H1 (cell line): ENCODE results near the gene CRHR2. TPM values are rescaled to one million over a fixed set of nuclear protein-coding genes. Genes with fewer than 3 reads are reported as not detected.

Experiments
- CTCF ChIA-PET: fragments of 300-600 bp; sonication (Branson Sonifier 250); formaldehyde crosslinking; loops from one replicate; lab custom pipeline; 2021; ENCODE audit not compliant: partially characterized antibody; lab: Charles Lee
- POLR2A ChIA-PET: fragments of 300-600 bp; sonication (Branson Sonifier 250); formaldehyde crosslinking; loops from one replicate; lab custom pipeline; 2021; ENCODE audit warnings: inconsistent platforms; ENCODE audit not compliant: partially characterized antibody; lab: Charles Lee
- DNase-seq, 2 experiments: peaks; one replicate each; pipeline versions ENCODE4 v3.0.0 to v3.0.0-alpha.2; 2010 to 2022; ENCODE audit warnings: low spot score in 2 of 2, low read depth in 1 of 2, mixed read lengths in 1 of 2
- FAIRE-seq: peaks from 2 replicates; lab custom pipeline; 2011; peaks lifted over from hg19 to GRCh38; lab: Jason Lieb, UNC
- H2AFZ ChIP-seq: 2 replicates; pipeline ENCODE4 v1.8.1; 2012; ENCODE audit warnings: low read length, inconsistent platforms
- H2AK5ac ChIP-seq: 2 replicates; pipeline ENCODE4 v1.6.1; 2013; ENCODE audit warnings: low read depth, low read length
- H2BK120ac ChIP-seq: replicated peaks from 2 replicates; pipeline ENCODE3; 2013; ENCODE audit warnings: low read depth, low read length, inconsistent platforms
- H2BK12ac ChIP-seq: 2 replicates; pipeline ENCODE4 v1.6.1; 2013; ENCODE audit warnings: low read depth, low read length
- H2BK15ac ChIP-seq: 2 replicates; pipeline ENCODE4 v1.6.1; 2013; ENCODE audit warnings: low read length
- H2BK20ac ChIP-seq: 2 replicates; pipeline ENCODE4 v1.6.1; 2013; ENCODE audit warnings: low read length
- H2BK5ac ChIP-seq: 2 replicates; pipeline ENCODE4 v1.6.1; 2013; ENCODE audit warnings: low read depth, low read length
- H3K14ac ChIP-seq: 2 replicates; pipeline ENCODE4 v1.6.1; 2013; ENCODE audit warnings: inconsistent platforms; ENCODE audit not compliant: insufficient read length
- H3K18ac ChIP-seq: 2 replicates; pipeline ENCODE4 v1.6.1; 2013; ENCODE audit warnings: low read length; ENCODE audit errors: extremely low read depth
- H3K23ac ChIP-seq: 2 replicates; pipeline ENCODE4 v1.6.1; 2013; ENCODE audit warnings: inconsistent platforms; ENCODE audit not compliant: insufficient read length
- H3K23me2 ChIP-seq: 2 replicates; pipeline ENCODE4 v1.6.1; 2013; ENCODE audit warnings: low read depth, low read length
- H3K27ac ChIP-seq: 2 replicates; pipeline ENCODE4 v1.6.1; 2011; ENCODE audit warnings: low read depth, low read length, inconsistent platforms
- H3K27me3 ChIP-seq, 4 experiments: replicated peaks in 1 of 4; 1 replicate in 1 of 4; 2 replicates in 3 of 4; pipeline versions ENCODE4 v1.6.1 to v1.8.1; 2011 to 2013; ENCODE audit warnings: low read length in 3 of 4, mild to moderate bottlenecking in 3 of 4, inconsistent platforms in 2 of 4, mixed read lengths in 2 of 4, moderate library complexity in 1 of 4; ENCODE audit not compliant: control insufficient read depth in 3 of 4, insufficient read depth in 3 of 4; ENCODE audit errors: extremely low read depth in 1 of 4
- H3K36me3 ChIP-seq, 4 experiments: 2 replicates each; pipeline versions ENCODE4 v1.6.1 to v1.8.1; 2011 to 2013; ENCODE audit warnings: mild to moderate bottlenecking in 4 of 4, low read length in 3 of 4, moderate library complexity in 2 of 4, control low read depth in 1 of 4, inconsistent platforms in 1 of 4; ENCODE audit not compliant: insufficient read depth in 4 of 4, control insufficient read depth in 2 of 4
- H3K4ac ChIP-seq: replicated peaks from 2 replicates; pipeline ENCODE3; 2013; ENCODE audit warnings: low read length, low read depth, mixed read lengths, inconsistent platforms; ENCODE audit not compliant: insufficient read length
- H3K4me1 ChIP-seq, 4 experiments: replicated peaks in 1 of 4; 1 replicate in 1 of 4; 2 replicates in 3 of 4; pipeline versions ENCODE4 v1.6.1 to v1.8.1; 2011 to 2013; ENCODE audit warnings: low read length in 3 of 4, inconsistent platforms in 2 of 4, mixed read lengths in 1 of 4; ENCODE audit not compliant: insufficient read depth in 4 of 4, control insufficient read depth in 3 of 4
- H3K4me2 ChIP-seq, 2 experiments: 2 replicates each; pipeline versions ENCODE4 v1.6.1 to v1.8.1; 2011 to 2013; ENCODE audit warnings: low read depth in 2 of 2, low read length in 2 of 2, control low read depth in 1 of 2, inconsistent platforms in 1 of 2, mild to moderate bottlenecking in 1 of 2; ENCODE audit not compliant: insufficient read depth in 1 of 2
- H3K4me3 ChIP-seq, 4 experiments: fragments of 200-600, 300-600 bp in 1 of 4; sonication (generic), shearing (Covaris generic), sonication (Bioruptor Twin) in 1 of 4; 2 replicates each; pipeline versions ENCODE4 v1.5.1 to v1.8.1; 2011 to 2016; ENCODE audit warnings: low read length in 4 of 4, low read depth in 3 of 4, control low read depth in 2 of 4, inconsistent platforms in 2 of 4, mild to moderate bottlenecking in 2 of 4, mixed read lengths in 1 of 4, moderate library complexity in 1 of 4; ENCODE audit not compliant: insufficient read depth in 2 of 4; ENCODE audit errors: extremely low read depth in 1 of 4
- H3K56ac ChIP-seq: replicated peaks from 2 replicates; pipeline ENCODE3; 2013; ENCODE audit warnings: low read depth, mild to moderate bottlenecking, mixed read lengths, low read length, inconsistent platforms; ENCODE audit not compliant: insufficient read length
- H3K79me1 ChIP-seq: 2 replicates; pipeline ENCODE4 v1.6.1; 2013; ENCODE audit warnings: low read depth, low read length, control low read depth
- H3K79me2 ChIP-seq, 2 experiments: 2 replicates each; pipeline versions ENCODE4 v1.6.1 to v1.8.1; 2012 to 2013; ENCODE audit warnings: low read length in 2 of 2, mild to moderate bottlenecking in 2 of 2, inconsistent platforms in 1 of 2; ENCODE audit not compliant: insufficient read depth in 2 of 2, control insufficient read depth in 1 of 2
- H3K9ac ChIP-seq, 4 experiments: replicated peaks in 1 of 4; 1 replicate in 1 of 4; 2 replicates in 3 of 4; pipeline versions ENCODE4 v1.6.1 to v1.8.1; 2011 to 2013; ENCODE audit warnings: low read depth in 3 of 4, low read length in 3 of 4, control low read depth in 2 of 4, mild to moderate bottlenecking in 2 of 4, moderate library complexity in 2 of 4, inconsistent platforms in 1 of 4; ENCODE audit errors: extremely low read depth in 1 of 4
- H3K9me3 ChIP-seq, 2 experiments: 2 replicates each; pipeline versions ENCODE4 v1.6.1 to v1.8.1; 2012 to 2013; ENCODE audit warnings: mild to moderate bottlenecking in 2 of 2, moderate library complexity in 2 of 2, control low read depth in 1 of 2, inconsistent platforms in 1 of 2, low read depth in 1 of 2, low read length in 1 of 2, mixed read lengths in 1 of 2; ENCODE audit not compliant: insufficient read depth in 2 of 2
- H4K20me1 ChIP-seq, 2 experiments: replicated peaks in 1 of 2; 2 replicates each; pipeline versions ENCODE3 to v1.8.1; 2011 to 2013; ENCODE audit warnings: inconsistent platforms in 2 of 2, low read length in 2 of 2, mild to moderate bottlenecking in 1 of 2; ENCODE audit not compliant: insufficient read depth in 2 of 2, control insufficient read depth in 1 of 2
- H4K5ac ChIP-seq: 2 replicates; pipeline ENCODE4 v1.6.1; 2013; ENCODE audit warnings: low read length, low read depth, mixed read lengths, inconsistent platforms; ENCODE audit not compliant: insufficient read length
- H4K8ac ChIP-seq: 2 replicates; pipeline ENCODE4 v1.8.0; 2013; ENCODE audit warnings: mild to moderate bottlenecking, moderate library complexity, low read length, inconsistent platforms; ENCODE audit not compliant: insufficient read depth; ENCODE audit errors: extremely low read depth
- H4K91ac ChIP-seq: replicated peaks from 2 replicates; pipeline ENCODE3; 2013; ENCODE audit warnings: low read length, mixed read lengths, inconsistent platforms; ENCODE audit not compliant: insufficient read length
- GABPA ChIP-seq: IDR thresholded peaks from 2 replicates; pipeline ENCODE4 v1.6.1; 2011; ENCODE audit warnings: mild to moderate bottlenecking, low read length, moderate library complexity, borderline replicate concordance; ENCODE audit not compliant: insufficient read depth
- JUND ChIP-seq: IDR thresholded peaks from 2 replicates; pipeline ENCODE4 v1.6.1; 2011; ENCODE audit warnings: mild to moderate bottlenecking, improper control_type of control experiment, low read length
- KDM4A ChIP-seq: IDR thresholded peaks from one replicate; pipeline ENCODE4 v1.7.1; 2012; ENCODE audit warnings: low read depth, mild to moderate bottlenecking, moderate library complexity, low read length, inconsistent platforms; ENCODE audit not compliant: severe bottlenecking
- SIX5 ChIP-seq: IDR thresholded peaks from 2 replicates; pipeline ENCODE4 v1.6.1; 2011; ENCODE audit warnings: mild to moderate bottlenecking, low read depth, low read length
- TAF7 ChIP-seq: optimal IDR thresholded peaks from 2 replicates; pipeline ENCODE3; 2011; ENCODE audit warnings: low read depth, mild to moderate bottlenecking, inconsistent platforms, low read length, moderate library complexity, borderline replicate concordance
- WGBS, 2 experiments: shearing (Covaris generic) in 1 of 2; methylation state at CpG; one replicate each; pipeline versions ENCODE4 v1.1.6 to v1.1.7; 2013 to 2015; ENCODE audit warnings: low lambda C conversion rate in 2 of 2, mixed read lengths in 2 of 2, inconsistent platforms in 1 of 2, low coverage in 1 of 2, missing lambda C conversion rate in 1 of 2; ENCODE audit not compliant: insufficient replicate concordance in 2 of 2, insufficient coverage in 1 of 2, insufficient read length in 1 of 2; ENCODE audit errors: extremely low coverage in 1 of 2, missing lambda C conversion rate in 1 of 2; 5-methylcytosine and 5-hydroxymethylcytosine counted together
- polyA plus RNA-seq, 7 experiments: library from polyadenylated mRNA; depleted of rRNA in 3 of 7; stranded (reverse) in 5 of 7; unstranded in 2 of 7; fragments of >200 nt in 5 of 7; fragments of 200-250 nt in 2 of 7; gene quantifications; 1 replicate in 5 of 7; 2 replicates in 1 of 7; 4 replicates in 1 of 7; pipeline versions ENCODE4 v1.2.1 to v1.2.3, GENCODE V29; 2011 to 2013; ENCODE audit warnings: missing spikeins in 2 of 7, mixed read lengths in 2 of 7
- total RNA-seq: library from RNA; stranded (reverse); fragmentation: NEBNext Ultra II Directional; extraction: Animal tissue kit (Norgen Biotek cat#: 25700); gene quantifications from 2 replicates; pipeline ENCODE4 v1.2.1, GENCODE V29; 2021

The CRHR2 gene
- total and polyA plus RNA-seq, 2 of the 8 experiments (the other 6 are each of a cell fraction or from before 2014, with no cell fraction given) = 0.37 to 1.3 TPM

- ChIA-PET CTCF (interaction anchor here (2.1 kb wide), 1 partner anchor 124 kb away, joined by 7 read pairs; no protein-coding TSS in a partner anchor), POLR2A (interaction anchor here (0.9 to 11.3 kb wide), 3 partner anchors 9 to 15 kb away, joined by 3 to 323 read pairs (median 93); no protein-coding TSS in a partner anchor)
- Histone ChIP-seq H2BK120ac (no peak overlapping the region), H3K56ac (no peak overlapping the region), H3K4me1 (no peaks in the 10 kb centered on the region), H2BK5ac (no peak overlapping the region), H3K36me3 (peaks cover 39 to 97% (median 80%) of the 10 kb centered on the region in 4 experiments), H4K91ac (no peak overlapping the region), H4K20me1 (peaks cover 6 to 8% of the 10 kb centered on the region in 2 experiments), H2AFZ (no peak overlapping the region), H3K4ac (no peak overlapping the region), H4K5ac (no peak overlapping the region), H3K27ac (no peak overlapping the region), H3K9me3 (no peaks in the 10 kb centered on the region), H4K8ac (no peak overlapping the region; the same call in 1 of the 2 replicates), H3K23me2 (no peaks in the 10 kb centered on the region), H3K4me2 (no peak overlapping the region), H2BK15ac (no peak overlapping the region), H3K18ac (no peak overlapping the region), H3K79me2 (peaks cover 0 to 35% of the 10 kb centered on the region in 2 experiments; a peak in 2 of 4 replicates), H3K4me3 (no peak overlapping the region), H3K14ac (no peak overlapping the region), H3K9ac (no peak overlapping the region), H2AK5ac (no peak overlapping the region), H3K27me3 (no peaks in the 10 kb centered on the region), H2BK12ac (no peak overlapping the region), H3K23ac (no peak overlapping the region), H3K79me1 (no peaks in the 10 kb centered on the region), H2BK20ac (no peak overlapping the region)
- TF ChIP-seq GABPA = no peak
- TF ChIP-seq JUND = no peak
- no peak for TF ChIP-seq KDM4A
- TF ChIP-seq TAF7 = no peak
- no peak for TF ChIP-seq SIX5
- DNase-seq = no peak
- FAIRE-seq = no peak
- 93% methylated on average over 4 of the region's 4 CpGs; no CpG with 5 or more reads in 1 of the 2 experiments for WGBS, 2 experiments
These were observed 65.9 kb downstream of the CRHR2 start for GRCh38 chr7:30616318-30616717.
